SK-N-SH treated with all-trans-retinoic acid at 6 μM for 48 hours (cell line): ENCODE results near the gene IMMP2L.

Experiments used
- PPARA ChIP-seq: fragments of 250-450 bp; sonication (Bioruptor Pico); IDR thresholded peaks from 2 replicates; pipeline ENCODE4 v1.5.0; 2020; ENCODE audit warnings: mild to moderate bottlenecking, borderline replicate concordance
- RARB ChIP-seq: fragments of 250-450 bp; sonication (Bioruptor Pico); IDR thresholded peaks from 2 replicates; pipeline ENCODE4 v1.8.0; 2021; ENCODE audit warnings: mild to moderate bottlenecking, moderate library complexity
- TOX ChIP-seq: fragments of 250-450 bp; sonication (Bioruptor Pico); IDR thresholded peaks from 2 replicates; pipeline ENCODE4 v1.8.0; 2021; ENCODE audit warnings: mild to moderate bottlenecking, moderate library complexity, borderline replicate concordance
- ZFP30 ChIP-seq: fragments of 450-650 bp; formaldehyde crosslinking; IDR thresholded peaks from 2 replicates; pipeline ENCODE4 v1.5.0; 2022; ENCODE audit warnings: mild to moderate bottlenecking, moderate library complexity
- ZNF70 ChIP-seq: fragments of 450-650 bp; formaldehyde crosslinking; IDR thresholded peaks from 2 replicates; pipeline ENCODE4 v1.5.0; 2020; ENCODE audit warnings: mild to moderate bottlenecking, moderate library complexity

DNA sequence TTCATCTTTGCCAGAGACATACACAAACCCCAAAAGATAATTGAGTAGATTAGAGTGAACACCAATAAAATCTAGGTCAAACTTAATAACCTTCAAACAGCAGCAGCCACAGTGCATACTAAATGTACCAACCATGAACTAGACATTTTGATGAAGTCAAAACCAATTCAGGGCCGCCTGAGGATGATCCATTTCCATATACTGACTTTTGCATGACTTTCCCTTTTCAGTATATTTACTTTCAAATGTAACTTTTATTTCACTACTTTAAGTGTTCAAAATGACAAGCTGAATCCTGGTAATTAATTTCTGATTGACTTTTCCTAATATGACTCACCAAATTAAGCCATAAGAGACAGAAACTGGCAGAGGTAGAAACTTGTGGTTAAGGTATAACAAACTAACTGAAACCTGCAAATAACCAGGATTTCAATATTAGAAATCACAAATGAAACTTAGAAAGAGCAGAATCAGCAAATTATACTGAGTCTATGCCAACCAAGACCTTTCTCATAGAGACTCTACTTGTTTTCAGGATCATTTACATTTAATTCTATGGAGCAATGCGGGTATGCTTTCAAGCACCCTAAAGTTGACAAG is 643.2 kb downstream of the IMMP2L start:
- TF ChIP-seq ZFP30 (CRISPR knock-in tag) (no peak), RARB (CRISPR knock-in tag) (no peak), TOX (CRISPR knock-in tag) (no peak), PPARA (CRISPR knock-in tag) (no peak), ZNF70 (CRISPR knock-in tag) (no peak)
